Measurements from ENCODE around the gene CDIP1.

The CDIP1 gene

GRCh38 chr16:4537376-4538343, 913 bp downstream of the CDIP1 start:
- no peak for DNase-seq

- no peak for DNase-seq
Measured at GRCh38 chr16:4536391-4537106, 2.0 kb downstream of the CDIP1 start.

GRCh38 chr16:4535627-4536108, 2.9 kb downstream of the CDIP1 start:
- DNase-seq, result no peak

GRCh38 chr16:4534151-4534790, 4.3 kb downstream of the CDIP1 start:
- DNase-seq, result no peak

GRCh38 chr16:4533490-4533889, 5.1 kb downstream of the CDIP1 start:
- no peak for DNase-seq

- no peak for DNase-seq
Measured at GRCh38 chr16:4532238-4532637, 6.3 kb downstream of the CDIP1 start.

- no peak for DNase-seq
Measured at GRCh38 chr16:4531811-4532210, 6.8 kb downstream of the CDIP1 start.

- no peak for DNase-seq
Measured at GRCh38 chr16:4529085-4530060, 9.2 kb downstream of the CDIP1 start.

DNA sequence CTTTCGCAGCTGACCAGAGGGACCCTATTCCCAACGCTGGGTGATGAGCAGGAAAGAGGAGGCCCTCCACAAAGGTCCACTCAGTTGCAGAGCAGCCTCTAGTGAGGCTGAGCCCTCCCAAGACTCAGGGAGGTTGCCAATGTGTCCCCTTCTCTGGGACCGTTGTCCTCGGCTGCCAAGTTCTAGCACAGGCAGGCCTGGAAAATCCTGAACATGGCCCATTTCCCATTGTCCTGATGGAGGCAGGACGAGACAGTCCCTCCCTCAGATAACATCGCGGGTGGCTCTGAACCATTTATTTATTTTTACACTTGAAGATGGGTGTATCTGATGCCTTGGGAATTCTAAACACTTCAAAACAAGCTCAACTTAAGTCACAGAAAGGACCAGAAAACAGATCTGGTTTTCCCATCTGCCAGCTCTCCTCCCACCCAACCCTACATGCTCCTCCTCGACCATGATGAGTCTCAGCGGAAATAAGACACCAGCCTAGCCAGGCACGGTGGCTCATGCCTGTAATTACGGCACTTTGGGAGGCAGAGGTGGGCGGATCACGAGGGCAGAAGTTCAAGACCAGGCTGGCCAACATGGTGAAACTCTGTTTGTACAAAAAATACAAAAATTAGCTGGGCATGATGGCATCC, 12.8 kb downstream of the CDIP1 start:
- no peak for DNase-seq

- no peak for DNase-seq
Measured at GRCh38 chr16:4525069-4525468, 13.5 kb downstream of the CDIP1 start.

DNA sequence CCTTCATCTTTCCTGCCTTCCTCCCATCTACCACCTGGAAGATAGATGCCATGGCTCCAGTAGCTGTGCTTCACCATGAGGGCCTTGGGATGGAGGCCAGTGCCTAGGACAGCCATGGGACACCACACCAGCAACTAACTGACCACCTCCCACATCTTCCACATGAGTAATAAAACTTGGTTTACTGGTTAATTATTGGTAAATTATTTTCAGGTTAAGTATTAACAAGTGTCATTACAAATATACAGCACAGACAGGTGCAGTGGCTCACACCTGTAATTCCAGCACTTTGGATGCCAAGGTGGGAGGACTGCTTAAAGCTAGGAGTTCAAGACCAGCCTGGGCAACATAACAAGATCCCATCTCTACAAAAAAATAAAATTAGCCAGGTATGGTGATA, 14.0 kb downstream of the CDIP1 start:
- no peak for DNase-seq

DNA sequence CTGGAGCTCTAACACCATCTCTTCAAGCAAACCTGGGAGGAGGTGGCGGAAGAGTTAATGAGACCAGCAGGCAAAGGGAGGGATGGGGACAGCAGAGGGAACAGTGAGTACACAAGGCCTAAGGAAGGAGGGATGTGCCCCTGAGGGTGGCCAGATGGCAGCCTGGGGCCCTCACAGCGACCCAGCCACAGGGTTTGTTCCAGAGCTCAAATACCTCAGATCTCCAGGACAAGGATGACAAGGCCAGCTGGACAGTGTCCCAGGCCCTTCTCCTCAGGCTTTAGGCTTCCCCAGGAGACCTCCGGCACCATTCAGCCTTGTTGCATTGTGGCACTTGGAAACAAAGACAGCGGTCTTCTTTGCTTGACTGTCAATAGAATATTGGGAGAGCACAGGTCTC, 14.9 kb downstream of the CDIP1 start:
- no peak for DNase-seq

- DNase-seq, result peak; percentile 83
Measured at GRCh38 chr16:4522051-4522581, 16.5 kb downstream of the CDIP1 start.

GRCh38 chr16:4520913-4521312, 17.7 kb downstream of the CDIP1 start:
- DNase-seq, result no peak

- no peak for DNase-seq
Measured at GRCh38 chr16:4519274-4520058, 19.1 kb downstream of the CDIP1 start.

DNA sequence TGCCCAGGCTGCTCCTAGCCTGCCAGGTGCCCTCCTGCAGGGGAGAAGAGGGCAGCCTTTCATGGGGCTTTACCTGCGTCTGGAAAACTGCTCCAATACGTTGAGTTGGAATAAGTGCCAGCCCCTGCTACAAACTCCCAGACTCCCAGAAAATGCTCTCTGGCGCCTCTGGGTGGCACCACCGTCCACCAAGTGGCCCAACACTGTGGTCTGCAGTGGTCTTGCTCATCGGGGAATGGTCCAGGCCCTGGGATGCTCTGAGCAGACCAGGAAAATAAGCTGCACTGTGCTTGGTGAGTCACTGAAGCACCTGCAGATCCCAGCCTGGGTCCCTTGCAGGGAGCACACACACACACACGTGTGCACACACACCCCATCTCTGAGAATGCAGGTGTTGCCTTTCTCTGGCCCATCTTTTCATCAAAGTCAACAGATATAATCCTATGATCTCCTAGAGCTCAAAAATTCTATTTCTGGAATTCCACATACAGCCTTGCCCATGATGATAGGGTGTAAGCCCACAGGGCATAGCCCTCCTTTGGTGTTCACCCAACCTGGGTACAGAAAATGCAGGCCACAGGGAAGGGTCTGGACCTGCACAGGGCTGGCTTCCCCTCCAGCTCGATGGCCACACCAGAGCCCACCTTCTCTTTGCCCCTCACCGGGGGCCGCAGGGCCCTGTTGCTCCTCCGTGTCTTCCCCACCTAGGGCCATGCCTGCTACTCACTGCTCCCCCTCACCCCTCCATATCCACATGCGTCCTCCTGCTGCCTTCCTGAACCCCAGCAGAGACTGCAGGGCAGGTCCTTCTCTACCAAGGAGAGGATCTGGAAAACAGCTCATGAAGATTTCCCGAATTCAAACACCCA, 20.5 kb downstream of the CDIP1 start:
- DNase-seq, result peak; percentile 15

GRCh38 chr16:4515611-4516233, 22.9 kb downstream of the CDIP1 start:
- no peak for DNase-seq

DNA sequence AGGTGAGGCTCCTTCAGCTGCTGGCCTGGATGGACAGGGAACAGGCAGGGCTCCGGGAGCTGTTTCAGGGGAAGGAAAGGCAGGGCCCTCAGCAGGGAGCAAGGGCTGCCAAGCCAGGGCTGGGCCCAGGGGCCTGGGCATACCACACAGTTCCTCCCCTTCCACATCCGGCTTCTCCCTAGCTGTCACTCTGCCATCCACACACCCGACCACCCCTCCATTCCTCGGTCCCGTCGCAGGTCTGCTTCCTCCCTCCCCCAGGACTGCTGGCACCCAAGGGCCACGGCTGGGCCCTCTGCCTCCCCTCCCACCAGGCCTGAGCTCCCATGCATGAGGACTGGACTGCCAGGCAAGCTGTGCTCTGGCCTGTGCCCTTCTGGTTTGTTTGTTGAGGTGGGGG, 24.0 kb downstream of the CDIP1 start:
- DNase-seq, result no peak

- no peak for DNase-seq
Measured at GRCh38 chr16:4513881-4514280, 24.7 kb downstream of the CDIP1 start.

Data from NCI-H1092 (cell line).